ENCODE measurements around the gene LRRC49.
A peak's percentile ranks its signal among the peaks of the same experiment; 100 is the strongest.

The LRRC49 gene

DNA sequence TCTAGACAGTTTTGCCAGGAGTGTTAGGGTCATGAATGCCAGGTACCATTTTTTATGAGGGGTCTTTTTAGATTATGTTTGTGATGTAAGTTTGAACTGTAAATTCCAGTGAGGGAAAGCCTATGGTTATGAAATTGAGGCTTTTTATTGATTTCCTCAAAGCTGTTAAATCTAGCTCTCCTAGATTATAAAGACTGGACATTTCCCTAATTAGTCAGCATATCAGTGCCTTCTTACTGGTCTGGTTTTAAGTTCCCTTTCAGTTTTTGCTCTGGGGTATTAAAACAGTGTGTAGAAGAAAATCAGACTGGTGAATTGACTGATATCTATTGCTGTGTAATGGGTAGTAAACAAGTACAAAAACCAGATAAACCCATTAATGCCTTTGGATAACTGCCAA is 39.2 kb downstream of the LRRC49 start:
- DNase-seq = no peak

DNA sequence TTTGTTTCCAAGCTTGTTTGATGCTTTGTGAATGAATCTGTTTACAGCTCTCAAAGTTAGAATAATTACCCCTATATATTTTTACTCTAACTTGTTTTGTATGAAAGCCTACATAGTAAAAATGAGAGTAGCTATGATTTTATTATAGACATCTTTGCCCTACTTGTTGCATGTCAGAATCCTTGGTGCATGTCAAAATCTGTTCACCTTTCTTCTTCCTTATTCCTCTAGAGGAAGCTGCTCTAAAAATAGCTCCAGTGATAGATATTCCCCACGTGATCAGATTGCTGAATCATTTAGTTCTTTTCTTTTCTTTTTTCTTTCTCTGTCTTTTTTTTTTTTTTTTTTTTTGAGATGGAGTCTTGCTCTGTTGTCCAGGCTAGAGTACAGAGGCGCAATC is 39.8 kb downstream of the LRRC49 start:
- DNase-seq = no peak

DNA sequence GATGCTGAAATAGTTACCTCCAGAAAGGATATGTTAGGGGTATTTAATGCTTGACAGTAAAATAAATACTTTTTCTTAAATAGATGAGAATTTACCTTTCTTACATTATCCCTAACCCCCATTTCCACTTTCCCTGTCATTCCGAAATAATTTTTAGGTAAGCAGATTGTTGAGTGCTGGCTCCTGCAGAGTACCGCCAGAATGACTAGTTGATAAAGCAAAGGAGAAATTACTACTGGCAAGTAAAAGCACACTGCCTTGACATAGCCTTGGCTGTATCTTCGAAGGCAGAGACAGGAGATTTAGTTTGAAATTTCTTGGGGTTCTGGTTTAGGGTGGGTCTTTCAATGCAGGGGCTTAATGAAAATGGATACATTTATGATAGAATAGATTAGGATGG is 40.8 kb downstream of the LRRC49 start:
- no peak for DNase-seq

DNA sequence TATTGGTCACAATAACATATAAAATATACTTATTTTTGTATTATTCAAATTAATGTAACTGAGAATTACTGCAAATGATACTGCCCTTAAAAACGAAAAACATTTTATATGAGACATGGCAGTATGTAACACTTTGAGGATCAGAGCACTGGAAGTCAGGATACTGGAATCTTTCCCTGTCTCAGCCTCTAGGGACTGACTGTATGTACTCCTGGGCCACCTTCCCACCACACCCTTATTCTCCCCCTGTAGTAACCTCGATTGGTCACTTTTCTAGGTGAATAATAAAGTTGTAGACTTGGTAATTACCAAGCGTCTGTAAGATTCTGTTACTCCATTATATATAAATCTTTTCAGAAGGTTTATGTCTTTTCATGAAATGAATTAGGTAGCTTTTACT is 43.0 kb downstream of the LRRC49 start:
- DNase-seq = peak; percentile 6

DNA sequence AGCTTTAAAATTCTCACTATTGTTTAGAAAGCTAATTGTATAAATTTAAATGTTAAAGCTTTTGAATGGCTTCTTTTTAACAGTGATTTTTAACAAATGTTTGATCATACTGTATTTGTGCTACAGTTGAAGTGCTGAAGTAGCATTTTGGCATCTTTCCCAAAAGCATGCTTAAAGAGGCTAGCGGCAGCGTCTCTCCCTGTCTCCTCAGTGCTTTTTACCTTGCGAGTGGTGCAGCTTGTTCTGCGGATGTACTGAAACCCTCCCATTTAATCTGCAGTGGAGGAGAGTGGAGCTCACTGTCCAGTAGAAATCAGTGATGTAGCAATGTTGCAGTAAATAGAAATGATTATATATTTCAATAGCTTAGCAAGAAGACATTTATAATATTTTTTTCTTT is 43.7 kb downstream of the LRRC49 start:
- DNase-seq = peak; percentile 61

DNA sequence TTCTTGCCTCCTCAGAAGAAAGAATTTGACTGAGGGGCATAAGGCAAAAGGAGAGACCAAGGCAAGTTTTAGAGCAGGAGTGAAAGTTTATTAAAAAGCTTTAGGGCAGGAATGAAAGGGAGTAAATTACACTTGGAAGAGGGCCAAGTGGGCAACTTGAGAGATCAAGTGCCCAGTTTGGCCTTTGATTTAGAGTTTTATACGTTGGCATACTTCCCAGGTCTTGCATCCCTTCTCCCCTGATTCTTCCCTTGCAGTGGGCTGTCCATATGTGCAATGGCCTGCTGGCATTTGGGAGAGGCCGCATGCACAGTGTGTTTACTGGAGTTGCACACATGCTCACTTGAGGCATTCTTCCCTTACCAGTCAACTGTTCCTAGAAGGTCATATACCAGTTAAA is 50.7 kb downstream of the LRRC49 start:
- peak; percentile 70 for DNase-seq

DNA sequence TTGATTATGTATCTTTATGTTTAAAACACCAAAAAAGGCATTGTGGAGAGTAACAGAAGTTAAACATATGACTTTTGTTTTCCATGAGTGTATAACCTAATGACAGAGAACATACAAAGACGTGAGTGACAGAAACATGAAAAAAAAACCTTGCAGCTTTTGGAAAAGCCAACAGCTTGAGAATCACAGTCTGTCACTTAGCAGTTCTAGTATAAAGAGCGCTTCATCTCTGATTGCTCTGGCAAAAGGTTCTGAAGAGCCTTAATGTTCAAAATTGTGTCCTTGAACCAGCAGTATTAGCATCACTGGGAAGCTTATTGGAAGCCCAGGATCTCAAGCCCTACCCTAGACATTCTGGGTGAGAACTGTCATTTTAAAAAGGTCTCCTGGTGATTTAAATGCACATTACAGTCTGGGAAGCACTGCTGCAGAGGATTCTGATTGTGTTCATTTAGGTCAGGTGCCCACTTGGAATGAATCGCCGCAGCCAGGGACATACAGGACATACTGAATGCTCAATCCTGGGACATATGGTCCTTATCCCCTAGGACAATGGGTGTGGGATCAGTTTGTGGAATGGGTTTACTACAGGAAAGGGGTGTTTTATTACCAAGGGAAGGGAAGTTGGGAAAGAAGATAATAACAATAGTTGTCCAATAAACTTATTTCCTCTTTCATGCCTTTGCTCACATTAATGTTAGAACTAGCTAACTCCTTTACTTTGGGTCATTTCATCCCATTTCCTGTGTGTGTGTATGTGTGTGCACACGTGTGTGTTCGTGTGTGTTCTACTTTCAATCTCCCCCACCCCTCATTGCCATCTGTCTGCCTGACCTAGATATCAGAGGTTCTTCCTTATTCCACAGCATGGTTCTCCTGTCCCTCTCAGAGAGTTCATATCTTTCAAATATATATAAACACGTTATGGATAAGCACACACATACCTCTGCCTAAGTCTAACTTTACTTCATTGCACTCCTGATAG is 55.0 kb downstream of the LRRC49 start:
- no peak for DNase-seq

DNA sequence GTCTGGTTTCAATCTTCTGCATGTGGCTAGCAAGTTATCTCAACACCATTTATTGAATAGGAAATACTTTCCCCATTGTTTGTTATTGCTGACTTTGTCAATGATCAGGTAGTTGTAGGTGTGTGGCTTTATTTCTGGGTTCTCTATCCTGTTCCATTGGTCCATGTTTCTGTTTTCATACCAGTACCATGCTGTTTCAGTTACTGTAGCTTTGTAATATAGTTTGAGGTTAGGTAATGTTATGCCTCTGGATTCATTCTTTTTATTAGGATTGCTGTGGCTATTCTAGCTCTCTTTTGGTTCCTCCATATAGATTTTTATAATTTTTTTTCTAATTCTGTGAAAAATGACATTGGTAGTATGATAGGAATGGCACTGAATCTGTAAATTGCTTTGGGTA is 58.3 kb downstream of the LRRC49 start:
- no peak for DNase-seq

DNA sequence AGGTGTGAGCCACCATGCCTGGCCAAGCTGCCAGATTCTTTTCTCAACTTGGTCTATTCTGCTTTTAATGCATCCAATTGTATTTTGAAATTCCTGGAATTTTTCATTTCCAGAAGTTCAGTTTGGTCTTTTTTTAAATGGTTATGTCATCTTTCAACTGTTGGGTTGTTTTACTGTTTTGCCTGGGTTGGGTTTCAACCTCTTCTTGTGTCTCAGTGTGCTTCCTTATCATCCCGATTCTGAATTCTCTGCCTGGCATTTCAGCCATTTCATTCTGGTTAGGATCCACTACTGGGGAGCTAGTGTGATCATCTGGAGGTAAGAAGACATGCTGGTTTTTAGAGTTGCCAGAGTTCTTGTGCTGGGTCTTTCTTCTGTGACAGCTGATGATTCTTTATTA is 61.5 kb downstream of the LRRC49 start:
- no peak for DNase-seq

DNA sequence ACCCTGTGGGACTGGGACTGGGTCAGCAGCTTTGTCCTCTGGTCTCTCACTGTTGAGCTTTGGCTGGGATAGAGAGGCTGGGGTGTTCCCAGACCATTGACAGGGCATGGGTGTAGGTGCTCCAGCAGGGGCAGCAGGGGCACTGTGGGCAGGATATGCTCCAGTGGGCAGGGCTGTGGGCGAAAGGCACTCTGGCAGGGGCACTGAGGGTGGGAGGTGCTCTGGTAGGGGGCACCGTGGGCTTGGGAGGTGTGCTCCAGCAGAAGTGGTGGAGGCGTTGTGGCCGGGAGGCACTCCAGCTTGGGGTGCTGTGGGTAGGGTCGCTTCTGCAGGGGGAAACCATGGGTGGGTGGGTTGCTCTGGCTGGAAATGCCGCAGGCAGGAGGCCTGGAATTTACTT is 62.1 kb downstream of the LRRC49 start:
- DNase-seq = no peak

DNA sequence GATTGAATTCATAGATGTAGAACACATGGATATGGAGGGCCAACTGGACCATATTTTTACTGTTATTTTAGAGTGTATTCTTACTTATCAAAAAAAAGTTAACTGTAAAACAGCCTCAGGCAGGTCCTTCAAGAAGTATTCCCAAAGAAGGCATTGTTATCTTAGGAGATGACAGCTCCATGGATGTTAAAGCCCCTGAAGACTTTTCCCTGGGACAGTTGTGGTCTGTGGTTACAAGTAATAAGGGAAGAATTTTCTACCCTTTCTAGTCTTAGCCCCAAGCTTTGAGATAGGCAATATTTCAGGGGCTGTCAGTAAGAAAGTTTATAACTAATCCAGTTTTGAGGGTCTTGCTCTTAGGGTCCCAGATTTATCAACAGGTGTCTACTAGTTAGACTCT is 62.5 kb downstream of the LRRC49 start:
- DNase-seq = no peak

DNA sequence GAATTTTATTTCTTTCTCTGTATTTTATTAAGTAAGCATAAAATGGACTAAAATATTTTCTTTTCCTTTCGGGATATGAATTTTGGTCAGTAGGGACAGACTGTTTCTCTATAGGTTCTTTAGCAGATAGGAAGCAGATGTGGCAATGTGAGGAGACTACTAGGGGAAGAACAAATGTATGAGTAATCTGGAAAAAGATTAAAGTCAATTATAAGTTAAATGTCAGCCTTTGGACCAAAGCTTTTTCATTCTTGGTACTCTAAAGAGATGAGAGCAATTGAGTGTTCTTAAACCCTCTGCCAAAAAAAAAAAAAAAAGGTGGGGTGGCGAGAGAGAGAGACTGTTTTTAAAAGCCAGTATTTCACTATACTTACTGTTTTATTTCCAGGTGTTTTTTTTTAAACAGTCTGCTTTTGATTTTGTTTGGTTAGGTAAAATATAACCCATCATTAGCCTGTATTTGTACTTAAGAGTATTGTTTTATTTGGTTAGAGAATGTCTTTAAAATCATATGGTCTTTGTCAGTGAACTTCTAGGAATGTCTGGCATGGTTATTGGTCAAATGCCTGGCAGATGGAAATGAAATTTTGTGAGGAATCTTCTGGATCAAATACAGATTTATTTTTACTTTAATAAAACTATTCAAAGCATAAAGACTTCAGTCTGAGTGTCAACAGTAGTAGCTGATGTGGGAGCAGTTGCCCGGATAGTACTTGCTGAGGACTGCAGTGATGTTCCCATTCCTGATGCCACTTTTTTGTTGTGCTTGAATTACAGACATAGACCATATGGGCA is 63.8 kb downstream of the LRRC49 start:
- no peak for DNase-seq

DNA sequence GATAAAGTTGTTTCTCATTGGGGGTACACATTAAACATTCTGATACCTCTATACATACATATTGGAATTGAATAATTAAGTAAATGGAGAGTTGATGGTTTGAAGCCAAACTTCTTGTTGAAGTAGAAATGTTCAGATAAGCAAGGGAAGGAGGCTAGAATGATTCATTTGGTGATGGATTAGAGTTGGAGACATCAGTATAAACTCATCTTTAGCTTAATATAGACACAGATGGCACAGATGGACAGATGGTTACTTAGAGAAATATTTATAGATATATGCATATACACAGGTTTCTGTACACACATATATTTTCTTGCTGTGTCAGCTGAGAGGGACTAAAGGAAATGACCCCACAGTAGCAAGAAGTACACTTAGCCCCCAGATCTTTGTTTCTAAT is 69.5 kb downstream of the LRRC49 start:
- no peak for DNase-seq

DNA sequence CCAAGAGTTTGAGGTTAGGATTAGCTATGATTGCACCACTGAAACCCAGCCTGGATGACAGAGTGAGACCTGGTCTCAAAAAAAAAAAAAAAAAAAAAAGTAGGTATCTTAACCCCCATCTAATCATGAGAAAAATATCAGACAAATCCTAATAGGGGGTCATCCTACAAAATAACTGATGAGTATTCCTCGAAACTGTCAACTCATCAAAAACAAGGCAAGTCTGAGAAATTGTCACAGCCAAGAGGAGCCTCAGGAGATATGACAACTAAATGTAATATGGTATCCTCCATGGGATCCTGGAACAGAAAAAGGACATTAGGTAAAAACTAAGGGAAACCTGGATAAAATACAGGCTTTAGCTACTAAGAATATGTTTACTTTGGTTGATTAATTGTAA is 70.6 kb downstream of the LRRC49 start:
- DNase-seq = no peak

DNA sequence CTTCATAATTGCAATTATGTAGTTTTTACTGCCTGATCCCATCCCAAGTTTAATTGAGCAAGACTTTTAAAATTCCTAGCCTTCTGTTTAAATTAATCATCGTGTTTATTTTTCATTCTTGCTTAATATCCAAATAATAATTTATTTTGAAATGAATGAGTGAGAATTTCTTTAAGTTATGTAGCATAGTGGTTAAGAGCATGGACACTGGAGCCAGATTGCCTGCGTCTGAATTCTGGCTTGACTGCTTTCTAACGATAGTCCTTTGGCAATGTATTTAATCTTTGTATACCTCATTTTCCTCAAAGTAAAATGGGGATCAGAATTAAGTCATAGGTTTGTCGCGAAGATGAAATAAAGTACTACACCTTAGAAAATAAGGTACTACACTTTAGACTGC is 71.4 kb downstream of the LRRC49 start:
- DNase-seq = no peak

DNA sequence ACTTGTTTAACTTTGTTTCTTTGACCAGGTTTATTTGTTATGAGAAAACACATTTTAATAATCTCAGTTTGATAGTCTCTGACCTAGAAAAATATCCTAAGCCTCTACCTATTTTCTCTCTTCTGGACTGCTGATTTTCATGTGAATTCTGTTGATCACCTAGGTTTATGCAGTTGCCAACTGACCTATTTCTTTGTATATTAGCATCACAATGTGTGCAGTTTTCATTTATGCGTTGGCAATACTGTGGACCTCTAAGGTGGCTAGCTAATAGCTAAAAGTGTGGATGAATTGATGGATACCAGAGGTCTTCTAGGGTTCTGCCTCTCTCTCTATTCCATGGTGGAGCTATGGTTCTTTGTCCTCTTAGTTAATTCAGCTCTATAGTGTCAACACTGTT is 72.1 kb downstream of the LRRC49 start:
- DNase-seq = no peak

DNA sequence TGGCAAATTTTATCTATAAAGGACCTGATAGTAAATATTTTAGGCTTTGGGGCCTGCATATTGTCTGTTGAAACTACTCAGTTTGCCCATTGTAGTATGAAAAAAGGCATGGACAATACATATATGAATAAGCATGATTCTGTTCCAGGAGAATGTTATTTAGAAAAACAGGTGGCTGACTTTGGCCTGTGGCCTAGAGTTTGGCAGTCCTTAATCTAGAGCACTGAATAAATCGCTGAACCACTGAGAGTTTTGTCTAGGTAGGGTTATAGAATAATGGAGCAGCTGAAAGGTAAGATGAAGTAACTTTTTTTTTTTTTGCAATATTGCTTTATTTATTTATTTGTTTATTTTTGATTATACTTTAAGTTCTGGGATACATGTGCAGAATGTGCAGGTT is 75.0 kb downstream of the LRRC49 start:
- DNase-seq = no peak

DNA sequence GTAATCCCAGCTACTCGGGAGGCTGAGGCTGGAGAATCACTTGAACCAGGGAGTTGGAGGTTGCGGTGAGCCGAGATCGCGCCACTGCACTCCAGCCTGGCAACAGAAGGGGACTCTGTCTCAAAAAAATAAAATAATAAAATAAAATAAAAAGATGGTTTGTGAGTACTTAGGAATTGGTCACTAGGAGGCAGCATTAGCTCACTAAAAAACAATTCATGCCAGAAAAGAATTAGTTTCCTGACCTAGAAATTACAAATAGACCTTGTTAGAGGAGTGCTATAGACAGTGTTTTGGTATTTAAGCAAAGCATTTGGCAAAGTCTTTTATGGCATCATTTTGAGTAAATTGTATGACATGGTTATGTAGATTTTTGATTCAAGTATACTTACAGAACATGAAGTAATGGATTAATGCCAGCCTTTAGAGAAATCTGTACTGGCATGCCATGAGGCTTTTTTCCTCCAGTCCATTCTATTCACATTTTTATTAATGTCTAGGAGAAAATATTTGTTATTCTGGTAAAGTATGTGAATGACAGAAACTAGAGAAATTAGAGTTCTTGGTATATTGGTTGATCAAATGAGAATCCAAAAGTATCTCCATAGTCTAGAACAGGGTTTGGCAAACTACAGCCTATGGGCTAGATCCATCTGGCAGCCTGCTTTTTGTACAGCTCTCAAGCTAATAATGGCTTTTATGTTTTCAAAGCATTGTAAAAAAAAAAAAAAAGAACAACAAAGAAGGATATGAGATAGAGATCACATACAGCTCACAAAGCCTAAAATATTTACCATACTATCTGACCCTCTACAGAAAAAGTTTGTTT is 81.6 kb downstream of the LRRC49 start:
- no peak for DNase-seq

DNA sequence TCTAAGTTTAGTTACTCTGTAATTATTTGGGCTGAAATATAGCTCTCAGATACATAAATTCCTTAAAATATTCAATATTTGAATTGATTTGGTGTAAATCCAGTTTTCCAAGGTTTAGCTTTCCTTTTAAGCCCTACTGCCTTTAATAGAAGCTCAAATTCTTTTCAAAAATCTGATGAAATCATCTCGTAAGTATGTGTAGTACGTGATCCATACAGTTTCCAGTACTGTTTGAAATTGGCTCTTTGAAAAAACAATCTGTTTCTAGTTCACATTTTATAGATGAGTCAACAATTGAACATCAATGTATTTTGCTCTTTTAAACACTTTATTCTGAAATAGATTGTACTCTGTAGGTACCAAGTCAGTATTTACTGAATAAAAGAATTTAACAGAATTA is 84.2 kb downstream of the LRRC49 start:
- DNase-seq = no peak

DNA sequence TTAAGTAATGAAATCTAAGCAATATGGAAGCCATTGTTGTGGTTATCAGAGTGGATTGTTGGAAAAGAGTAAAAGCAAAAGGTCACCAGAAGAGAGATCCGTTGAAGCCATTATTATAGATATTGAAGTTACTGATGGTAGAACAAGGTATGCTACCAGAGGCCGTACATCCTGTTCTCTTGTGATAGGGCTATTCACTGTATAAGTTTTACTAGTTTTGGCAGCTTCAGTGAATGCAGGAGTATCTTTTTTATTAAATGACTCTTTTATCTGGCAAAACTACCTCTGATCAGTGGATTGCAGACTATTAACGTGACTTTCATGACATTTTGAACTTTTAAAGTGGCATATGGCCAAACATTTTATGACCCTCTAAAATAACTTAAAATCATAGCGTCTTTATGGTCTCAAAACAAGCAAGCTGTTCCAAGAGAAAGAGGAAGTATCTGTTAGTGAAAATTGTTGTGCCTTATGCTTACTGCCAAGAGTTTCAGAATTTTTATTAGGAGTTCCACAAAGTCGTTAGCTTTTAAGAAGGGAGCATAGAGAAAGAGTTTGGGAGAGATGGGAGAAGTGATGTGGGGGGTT is 102.9 kb downstream of the LRRC49 start:
- DNase-seq = no peak

DNA sequence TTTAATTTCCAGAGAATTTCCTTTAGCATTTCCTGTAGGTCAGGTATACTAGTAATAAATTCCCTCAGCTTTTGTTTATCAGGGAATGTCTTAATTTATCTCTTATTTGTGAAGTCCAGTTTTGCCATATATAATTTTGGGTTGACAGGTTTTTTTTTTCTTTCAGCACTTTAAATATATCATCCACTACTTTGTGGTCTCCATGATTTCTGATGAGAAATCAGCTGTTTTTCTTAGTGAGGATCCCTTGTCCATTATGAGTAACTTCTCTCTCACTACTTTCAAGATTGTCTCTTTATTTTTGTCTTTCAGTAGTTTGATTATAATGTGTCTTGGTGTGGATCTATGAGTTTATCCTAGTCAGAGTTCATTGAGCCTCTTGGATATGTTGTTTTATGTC is 105.7 kb downstream of the LRRC49 start:
- no peak for DNase-seq

DNA sequence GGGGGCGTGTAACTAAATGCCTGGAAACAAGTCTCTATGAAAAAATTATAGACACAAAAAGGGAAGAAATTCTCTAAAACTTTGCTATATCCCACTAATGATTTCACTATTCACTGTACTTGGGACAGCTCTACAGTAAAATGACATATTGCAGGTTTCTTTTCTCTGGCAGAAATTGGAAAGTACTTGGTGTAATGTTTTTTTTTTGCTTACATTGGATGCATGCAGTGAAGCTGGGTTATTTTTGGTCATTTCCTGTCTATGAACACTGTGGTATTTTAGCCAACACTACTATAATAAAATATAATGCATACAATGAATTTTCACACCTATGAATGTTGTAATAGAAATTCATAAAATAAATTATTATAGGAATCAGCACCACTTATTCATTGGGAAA is 109.7 kb downstream of the LRRC49 start:
- DNase-seq = no peak

DNA sequence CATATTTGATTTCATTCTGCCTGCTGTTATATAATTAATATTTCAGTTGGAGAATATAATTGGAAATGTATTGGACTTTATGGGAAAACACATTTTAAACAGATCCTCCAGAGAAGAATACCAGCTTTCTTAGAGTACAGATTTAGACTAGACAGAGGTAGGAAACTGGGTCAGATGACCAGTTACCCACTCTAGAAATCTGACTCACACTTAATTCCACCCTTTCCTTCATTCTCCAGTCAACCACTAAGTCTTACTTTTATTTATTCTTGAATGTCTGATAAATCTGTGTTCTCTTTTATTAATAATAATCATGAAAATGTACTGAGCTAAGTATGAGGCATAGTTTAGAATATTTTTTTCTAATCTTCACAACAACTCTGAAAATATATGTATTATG is 110.7 kb downstream of the LRRC49 start:
- no peak for DNase-seq

All from DMS79 treated with DMSO at 0.1 percent for 48 hours (cell line).